ENCODE data around the gene OR13C8. TPM values are rescaled to one million over a fixed set of nuclear protein-coding genes. Genes with fewer than 3 reads are reported as not detected.

The OR13C8 gene
- total RNA-seq, 2 experiments from 2014 or later: not detected

GRCh38 chr9:104536756-104537155, 32.2 kb upstream of the OR13C8 start, which contains the start of gene OR13C3:
OR13C3 (minus strand) TSS chr9:104536856; CDS start chr9:104536723, 133 bp downstream.
- no peaks in the 10 kb centered on the region for H3K36me3 ChIP-seq (ENCODE audit: insufficient read depth, low read length)
- intact Hi-C loops (cut with micrococcal nuclease; ENCODE audit: unreplicated experiment): no loop called here

GRCh38 chr9:104539275-104539674, 29.7 kb upstream of the OR13C8 start:
- no peak overlapping the region for H3K4me3 ChIP-seq (ENCODE audit: low read depth, low read length, poor library complexity, severe bottlenecking)
- no peak for TF ChIP-seq CTCF (conservative IDR thresholded peaks at IDR 0.05; ENCODE audit: low read length)
- no peak for TF ChIP-seq EZH2phosphoT487 (IDR thresholded peaks at IDR 0.05; ENCODE audit: borderline replicate concordance, low read depth, low read length)
- no peaks in the 10 kb centered on the region for H3K79me2 ChIP-seq (ENCODE audit: insufficient read depth, low read depth, low read length)
- ChIA-PET CTCF (ENCODE audit: unreplicated experiment) (no interaction called here), POLR2A (interaction anchor here (0.6 to 0.7 kb wide), 2 partner anchors 755 to 802 kb away, joined by 4 to 12 read pairs; no protein-coding TSS in a partner anchor)
- no peaks in the 10 kb centered on the region for H4K20me1 ChIP-seq (ENCODE audit: insufficient read depth, low read length)
- no peaks in the 10 kb centered on the region for H3K36me3 ChIP-seq (ENCODE audit: insufficient read depth, low read length)
- BruUV-seq (replicated peaks): no TSS peak
- no peak for DNase-seq (ENCODE audit: low spot score)
- H3K4me2 ChIP-seq (ENCODE audit: low read length): no peak overlapping the region
- H3K27ac ChIP-seq (ENCODE audit: low read depth, low read length, poor library complexity, severe bottlenecking): no peak overlapping the region
- H3K4me1 ChIP-seq (ENCODE audit: insufficient read depth, low read length, poor library complexity, severe bottlenecking): no peaks in the 10 kb centered on the region
- no peaks in the 10 kb centered on the region for H3K9me3 ChIP-seq (ENCODE audit: low read length)
- no peaks in the 10 kb centered on the region for H3K9me2 ChIP-seq (ENCODE audit: insufficient read depth, low read length)
- intact Hi-C loops (cut with micrococcal nuclease; ENCODE audit: unreplicated experiment): no loop called here
- no peak overlapping the region for H2AFZ ChIP-seq (ENCODE audit: low read length)

More at GRCh38 chr9:104536756-104537155, 32.2 kb upstream of the OR13C8 start, which contains the start of gene OR13C3:
- no peak for DNase-seq (ENCODE audit: low spot score)
- H3K9me2 ChIP-seq (ENCODE audit: insufficient read depth, low read length): no peaks in the 10 kb centered on the region
- H3K27ac ChIP-seq (ENCODE audit: low read depth, low read length, poor library complexity, severe bottlenecking): no peak within 1 kb of the TSS
- H3K4me3 ChIP-seq (ENCODE audit: low read depth, low read length, poor library complexity, severe bottlenecking): no peak within 1 kb of the TSS
- no peaks in the 10 kb centered on the region for H3K4me1 ChIP-seq (ENCODE audit: insufficient read depth, low read length, poor library complexity, severe bottlenecking)
- no peaks in the 10 kb centered on the region for H3K9me3 ChIP-seq (ENCODE audit: low read length)
- no peak for TF ChIP-seq CTCF (conservative IDR thresholded peaks at IDR 0.05; ENCODE audit: low read length)
- TF ChIP-seq EZH2phosphoT487 (IDR thresholded peaks at IDR 0.05; ENCODE audit: borderline replicate concordance, low read depth, low read length): no peak
- H4K20me1 ChIP-seq (ENCODE audit: insufficient read depth, low read length): no peaks in the 10 kb centered on the region
- ChIA-PET POLR2A (interaction anchor here (0.7 kb wide), 1 partner anchor 43 kb away, joined by 3 read pairs; no protein-coding TSS in a partner anchor), CTCF (ENCODE audit: unreplicated experiment) (no interaction called here)
- no peak within 1 kb of the TSS for H2AFZ ChIP-seq (ENCODE audit: low read length)
- no peaks in the 10 kb centered on the region for H3K79me2 ChIP-seq (ENCODE audit: insufficient read depth, low read depth, low read length)
- H3K4me2 ChIP-seq (ENCODE audit: low read length): no peak within 1 kb of the TSS
- no TSS peak for BruUV-seq (replicated peaks)

GRCh38 chr9:104544644-104545043, 24.3 kb upstream of the OR13C8 start:
- no peak overlapping the region for H3K4me2 ChIP-seq (ENCODE audit: low read length)
- H3K27ac ChIP-seq (ENCODE audit: low read depth, low read length, poor library complexity, severe bottlenecking): no peak overlapping the region
- H3K36me3 ChIP-seq (ENCODE audit: insufficient read depth, low read length): no peaks in the 10 kb centered on the region
- CTCF ChIA-PET (ENCODE audit: unreplicated experiment): no interaction called here
- H3K9me3 ChIP-seq (ENCODE audit: low read length): no peaks in the 10 kb centered on the region
- TF ChIP-seq EZH2phosphoT487 (IDR thresholded peaks at IDR 0.05; ENCODE audit: borderline replicate concordance, low read depth, low read length): no peak
- TF ChIP-seq CTCF (conservative IDR thresholded peaks at IDR 0.05; ENCODE audit: low read length): no peak
- no peak overlapping the region for H3K4me3 ChIP-seq (ENCODE audit: low read depth, low read length, poor library complexity, severe bottlenecking)
- H3K4me1 ChIP-seq (ENCODE audit: insufficient read depth, low read length, poor library complexity, severe bottlenecking): no peaks in the 10 kb centered on the region
- POLR2A ChIA-PET: interaction anchor here (0.9 kb wide), 1 partner anchor 19 kb away, joined by 3 read pairs; no protein-coding TSS in a partner anchor
- H2AFZ ChIP-seq (ENCODE audit: low read length): no peak overlapping the region
- H4K20me1 ChIP-seq (ENCODE audit: insufficient read depth, low read length): no peaks in the 10 kb centered on the region
- BruUV-seq (replicated peaks): no TSS peak
- H3K9me2 ChIP-seq (ENCODE audit: insufficient read depth, low read length): no peaks in the 10 kb centered on the region
- no peaks in the 10 kb centered on the region for H3K79me2 ChIP-seq (ENCODE audit: insufficient read depth, low read depth, low read length)
- intact Hi-C loops (cut with micrococcal nuclease; ENCODE audit: unreplicated experiment): no loop called here
- no peak for DNase-seq (ENCODE audit: low spot score)

All from OCI-LY7 (cell line).